GOT3 (cell line): ENCODE measurements around the gene CFAP45.
A peak's percentile ranks its signal among the peaks of the same experiment; 100 is the strongest.
"Not testable (repeated sequence)": the region's sequence is repeated elsewhere in the genome, so short reads cannot be mapped to it uniquely, and the experiment has no call there.

Experiments
- DNase-seq: peaks from one replicate; lab custom pipeline; 2025; ENCODE audit warnings: mixed read lengths; lab: John Stamatoyannopoulos, UW

Gene CFAP45

GRCh38 chr1:159904036-159904435, 4.1 kb upstream of the CFAP45 start:
- not testable (repeated sequence) for DNase-seq

DNA sequence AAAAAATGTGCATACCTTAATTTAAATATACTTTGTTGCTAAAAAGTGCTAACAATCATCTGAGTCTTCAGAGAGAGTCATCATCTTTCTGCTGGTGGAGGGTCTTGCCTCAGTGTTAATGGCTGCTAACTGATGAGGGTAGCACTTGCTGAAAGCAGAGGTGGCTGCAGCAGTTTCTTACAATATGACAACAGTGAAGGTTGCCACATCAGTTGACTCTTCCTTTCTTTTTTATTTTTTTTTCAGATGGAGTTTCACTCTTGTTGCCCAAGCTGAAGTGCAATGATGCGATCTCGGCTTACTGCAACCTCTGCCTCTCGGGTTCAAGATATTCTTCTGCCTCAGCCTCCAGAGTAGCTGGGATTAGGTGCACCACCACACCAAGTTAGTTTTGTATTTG, 2.6 kb upstream of the CFAP45 start:
- DNase-seq, result no peak

DNA sequence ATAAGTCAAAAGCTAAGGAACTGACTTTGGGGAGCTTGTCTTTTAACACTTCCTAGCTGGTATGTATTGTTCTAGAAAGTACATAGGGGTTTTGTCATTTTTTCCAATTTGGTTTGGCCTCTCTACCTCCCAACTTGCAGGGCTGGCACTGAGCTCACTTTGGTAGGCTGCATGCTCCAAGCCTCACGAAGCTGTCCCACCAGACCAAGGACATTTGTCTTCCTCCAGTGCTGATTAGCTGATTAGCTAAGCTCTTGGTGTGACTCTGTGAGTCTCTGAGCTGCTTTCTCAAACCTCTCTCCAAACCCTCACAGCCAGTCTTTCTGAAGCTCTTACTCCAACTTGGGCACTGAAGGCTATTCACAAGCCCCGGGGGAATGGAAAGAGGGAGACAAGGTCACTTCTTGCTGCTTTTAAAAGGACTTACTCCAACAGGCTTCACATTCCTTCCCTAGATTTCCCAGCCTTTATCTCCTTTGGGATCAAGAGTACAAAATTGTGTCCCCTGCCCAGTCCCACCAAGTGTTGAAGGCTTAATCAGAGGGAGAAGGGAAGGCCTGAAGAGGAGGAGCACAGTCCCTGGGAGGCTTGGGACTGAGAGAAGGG, 893 bp upstream of the CFAP45 start:
- no peak for DNase-seq

- not testable (repeated sequence) for DNase-seq
Observed at GRCh38 chr1:159899634-159900033, 331 bp downstream of the CFAP45 start.

- DNase-seq, result no peak
Observed at GRCh38 chr1:159898527-159898926, 1.4 kb downstream of the CFAP45 start.

- no peak for DNase-seq
Observed at GRCh38 chr1:159897962-159898361, 2.0 kb downstream of the CFAP45 start.

DNA sequence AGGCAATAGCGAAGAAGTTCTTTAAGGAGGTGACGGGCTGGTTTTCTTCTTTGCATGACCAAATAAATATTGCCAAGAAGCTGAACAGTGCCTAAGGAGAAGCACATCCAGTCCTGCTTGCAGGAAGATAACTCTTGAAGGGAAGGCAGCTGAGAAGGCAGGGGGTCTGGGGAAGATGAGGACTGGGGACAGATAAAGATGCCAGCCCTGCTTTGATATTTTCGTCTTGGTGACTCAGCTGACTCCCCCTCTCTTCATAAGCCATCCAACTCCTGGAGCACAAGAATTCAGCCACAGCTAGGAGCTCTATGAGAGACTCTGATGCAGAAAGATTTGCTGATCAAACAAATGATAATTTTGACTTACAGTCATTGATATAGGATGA, 3.4 kb downstream of the CFAP45 start:
- no peak for DNase-seq

GRCh38 chr1:159895836-159896545, 4.0 kb downstream of the CFAP45 start:
- no peak for DNase-seq

DNA sequence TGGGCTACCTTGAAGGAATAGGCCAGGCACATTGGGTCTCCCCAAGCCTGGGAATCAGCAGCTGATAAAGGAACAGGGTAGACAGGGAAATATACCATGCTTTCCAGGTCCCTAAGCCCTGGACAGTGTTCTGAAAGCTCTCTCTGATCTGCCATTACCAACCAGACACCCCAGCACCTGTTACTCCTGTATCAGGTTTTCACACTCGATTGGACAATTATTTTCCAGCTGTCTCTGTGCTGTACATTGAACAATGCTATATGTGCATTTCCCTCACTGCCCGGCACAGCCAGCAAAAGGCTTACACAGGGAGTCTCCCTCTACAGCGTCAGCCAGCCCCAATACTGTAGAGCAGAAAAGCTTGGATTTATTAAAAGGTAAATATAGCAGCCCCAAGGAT, 4.7 kb downstream of the CFAP45 start:
- no peak for DNase-seq

GRCh38 chr1:159892944-159893343, 7.0 kb downstream of the CFAP45 start:
- no peak for DNase-seq

GRCh38 chr1:159891275-159892157, 8.4 kb downstream of the CFAP45 start:
- DNase-seq, result peak; percentile 49

- no peak for DNase-seq
Observed at GRCh38 chr1:159890390-159890789, 9.6 kb downstream of the CFAP45 start.

- DNase-seq, result no peak
Observed at GRCh38 chr1:159889821-159890252, 10.1 kb downstream of the CFAP45 start.

GRCh38 chr1:159889202-159889601, 10.8 kb downstream of the CFAP45 start:
- DNase-seq, result no peak

GRCh38 chr1:159884296-159884695, 15.7 kb downstream of the CFAP45 start:
- no peak for DNase-seq

GRCh38 chr1:159883134-159883533, 16.8 kb downstream of the CFAP45 start:
- no peak for DNase-seq

GRCh38 chr1:159882527-159882862, 17.5 kb downstream of the CFAP45 start:
- DNase-seq, result no peak

DNA sequence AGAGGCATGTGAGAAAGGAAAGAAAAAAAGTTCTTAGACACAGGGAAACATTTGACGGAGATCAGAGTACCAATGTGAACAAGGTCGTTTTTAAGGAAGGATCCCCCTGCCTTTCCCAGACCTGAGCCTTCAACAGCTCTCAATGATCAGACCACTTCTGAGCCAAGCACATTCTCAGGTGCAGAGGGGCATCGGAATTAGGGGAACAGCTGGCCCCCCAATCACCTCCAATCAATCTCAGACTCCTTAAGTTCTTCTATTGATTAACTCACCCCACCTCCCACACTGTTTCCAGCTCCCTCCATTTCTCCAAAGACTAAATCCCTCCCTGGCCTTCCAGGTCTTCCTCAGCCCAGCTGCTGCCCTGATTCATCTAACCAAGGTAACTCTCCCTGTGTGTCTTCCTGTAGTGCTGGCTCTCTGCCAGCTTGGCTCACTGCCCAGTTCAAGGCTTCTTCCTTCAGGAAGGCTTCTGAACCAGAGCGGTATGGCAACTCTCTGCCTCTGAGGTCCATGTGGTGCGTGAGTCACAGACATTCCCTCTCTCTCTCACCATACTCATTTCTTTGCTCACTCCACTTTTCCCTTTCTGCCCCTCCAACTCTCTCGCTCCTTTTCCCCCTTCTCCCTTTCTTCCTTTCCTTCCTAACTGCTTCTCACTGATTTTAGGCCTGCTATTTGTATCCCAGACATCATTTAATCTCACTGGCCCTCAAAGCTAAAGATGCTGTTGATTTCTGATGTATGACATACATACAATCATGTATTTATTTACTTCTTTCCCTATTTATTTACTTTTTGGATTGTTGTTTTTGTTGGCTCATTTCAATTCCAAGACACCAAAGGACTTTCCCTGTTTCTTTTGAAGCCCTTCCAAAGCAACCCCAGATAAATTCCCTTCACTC, 18.1 kb downstream of the CFAP45 start:
- no peak for DNase-seq

GRCh38 chr1:159880430-159880829, 19.5 kb downstream of the CFAP45 start:
- DNase-seq, result no peak

GRCh38 chr1:159879977-159880376, 20.0 kb downstream of the CFAP45 start:
- no peak for DNase-seq

- DNase-seq, result no peak
Observed at GRCh38 chr1:159879136-159879535, 20.8 kb downstream of the CFAP45 start.
